ENCODE data around the gene MCF2L.

MCF2L gene

DNA sequence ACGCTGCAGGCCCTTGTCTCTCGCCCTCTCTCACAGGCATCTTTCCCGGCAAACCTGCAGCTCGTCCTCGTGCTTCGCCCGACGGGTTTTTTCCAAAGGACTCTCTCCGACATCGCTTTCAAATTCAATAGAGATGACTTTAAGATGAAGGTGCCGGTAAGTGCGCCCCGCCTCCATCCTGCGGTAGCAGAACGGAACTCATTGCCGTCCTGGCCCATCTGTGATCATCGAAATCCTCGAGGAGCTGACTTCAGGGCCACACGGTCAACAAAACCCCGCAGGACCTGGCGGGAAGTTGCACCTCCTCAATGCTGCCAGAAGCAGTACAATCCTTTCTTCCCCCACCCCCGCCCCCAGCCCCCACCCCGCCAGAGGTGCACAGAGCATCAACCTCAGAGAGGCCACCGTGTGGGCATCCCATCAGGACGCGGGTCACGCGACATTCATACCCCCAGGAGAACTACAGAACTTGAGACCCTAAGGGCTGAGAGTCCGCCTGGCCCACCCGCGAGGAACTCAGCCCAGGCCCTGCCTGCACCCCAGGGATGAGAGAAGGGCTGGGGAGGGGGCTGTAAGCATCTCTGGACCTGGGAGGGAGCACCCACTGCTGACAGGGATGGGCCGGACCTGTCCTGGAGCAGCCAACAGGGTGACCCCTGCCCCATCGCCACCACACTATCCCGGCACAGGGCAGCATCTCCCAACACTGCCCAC, 91.7 kb downstream of the MCF2L start:
- DNase-seq (ENCODE audit: low read depth in 3 of 3, low spot score in 1 of 3): no peak

DNA sequence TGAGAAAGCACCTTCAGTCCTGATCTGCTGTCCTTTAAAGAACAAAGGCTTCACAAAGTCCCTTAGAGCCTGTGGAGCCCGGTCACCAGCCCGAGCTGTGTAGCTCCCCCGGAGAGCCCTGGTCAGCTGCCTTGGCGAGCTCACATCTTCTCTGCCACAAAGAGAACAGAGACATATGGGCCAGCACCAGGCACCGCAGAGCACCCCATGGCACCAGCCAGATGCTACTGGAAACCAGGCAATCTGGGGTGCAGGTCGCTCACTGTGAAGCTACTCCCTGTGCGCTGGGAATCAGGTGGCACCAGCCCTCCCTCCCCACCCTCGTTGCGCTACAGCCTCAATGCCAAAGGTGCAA, 92.2 kb downstream of the MCF2L start:
- no peak for DNase-seq (ENCODE audit: low read depth in 3 of 3, low spot score in 1 of 3)

DNA sequence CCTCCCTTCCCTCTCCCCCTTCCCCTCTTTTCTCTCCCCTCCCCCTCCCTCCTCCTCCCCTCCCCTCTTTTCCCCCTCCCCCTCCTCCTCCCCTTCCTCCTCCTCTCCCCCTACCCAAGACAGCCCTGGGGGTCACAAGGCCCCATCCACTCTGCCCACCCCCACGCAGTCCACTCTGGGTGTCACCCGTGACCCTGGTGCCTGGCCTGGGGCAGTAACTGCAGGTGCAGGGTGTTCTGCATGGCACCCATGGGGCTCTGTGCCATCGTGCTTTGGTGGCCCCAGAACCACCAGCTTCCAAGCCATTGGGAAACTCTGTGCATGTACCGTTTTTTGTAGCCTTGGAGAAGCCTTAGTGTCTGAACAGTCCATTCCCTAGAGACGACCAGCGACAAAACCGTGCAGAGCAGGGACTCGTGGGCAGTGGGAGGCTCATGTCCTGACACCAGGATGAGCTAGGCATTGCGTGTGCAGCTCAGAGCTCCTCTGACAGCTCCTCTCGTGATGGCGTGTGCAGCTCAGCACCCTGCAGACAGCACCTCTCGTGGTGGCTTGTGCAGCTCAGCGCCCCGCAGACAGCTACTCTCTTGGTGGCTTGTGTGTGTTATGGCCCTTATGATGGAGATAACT, 92.9 kb downstream of the MCF2L start:
- no peak for DNase-seq (ENCODE audit: low read depth in 3 of 3, low spot score in 1 of 3)

DNA sequence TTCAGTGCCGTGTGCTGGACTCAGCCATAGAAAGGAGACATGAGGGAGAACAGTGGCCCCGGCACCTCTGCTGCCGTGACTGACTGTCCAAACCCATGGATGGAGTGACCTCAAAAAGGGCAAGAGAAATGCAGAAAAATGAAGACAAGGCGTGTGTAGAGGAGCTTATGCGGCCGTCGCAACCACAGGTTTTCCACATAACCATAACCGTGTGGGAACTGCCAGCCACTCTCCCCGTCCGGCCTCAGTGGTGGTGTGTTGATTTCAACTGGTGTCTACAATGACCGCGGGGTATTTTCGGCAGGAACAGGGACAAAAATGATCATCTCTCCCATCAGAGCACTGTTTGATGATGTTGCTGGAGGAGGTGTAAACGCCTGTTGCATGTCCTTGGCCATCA, 93.7 kb downstream of the MCF2L start:
- DNase-seq (ENCODE audit: low read depth in 3 of 3, low spot score in 1 of 3): no peak

DNA sequence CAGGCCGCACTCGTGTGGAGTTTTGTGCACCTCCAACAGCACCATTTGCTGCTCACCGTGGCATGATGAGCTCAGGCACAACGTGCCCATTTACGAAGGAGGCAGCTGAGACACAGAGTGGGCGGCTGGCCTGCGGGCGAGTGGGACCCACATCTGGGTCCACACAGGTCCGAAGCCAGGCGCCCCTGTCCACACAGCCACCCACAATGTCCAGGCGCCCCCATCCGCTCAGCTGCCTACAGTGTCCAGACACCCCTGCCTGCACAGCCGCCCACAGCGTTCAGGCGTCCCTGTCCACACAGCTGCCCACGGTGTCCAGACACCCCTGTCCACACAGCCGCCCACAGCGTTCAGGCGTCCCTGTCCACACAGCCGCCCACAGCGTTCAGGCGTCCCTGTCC, 94.1 kb downstream of the MCF2L start:
- DNase-seq (ENCODE audit: low read depth in 3 of 3, low spot score in 1 of 3): no peak

DNA sequence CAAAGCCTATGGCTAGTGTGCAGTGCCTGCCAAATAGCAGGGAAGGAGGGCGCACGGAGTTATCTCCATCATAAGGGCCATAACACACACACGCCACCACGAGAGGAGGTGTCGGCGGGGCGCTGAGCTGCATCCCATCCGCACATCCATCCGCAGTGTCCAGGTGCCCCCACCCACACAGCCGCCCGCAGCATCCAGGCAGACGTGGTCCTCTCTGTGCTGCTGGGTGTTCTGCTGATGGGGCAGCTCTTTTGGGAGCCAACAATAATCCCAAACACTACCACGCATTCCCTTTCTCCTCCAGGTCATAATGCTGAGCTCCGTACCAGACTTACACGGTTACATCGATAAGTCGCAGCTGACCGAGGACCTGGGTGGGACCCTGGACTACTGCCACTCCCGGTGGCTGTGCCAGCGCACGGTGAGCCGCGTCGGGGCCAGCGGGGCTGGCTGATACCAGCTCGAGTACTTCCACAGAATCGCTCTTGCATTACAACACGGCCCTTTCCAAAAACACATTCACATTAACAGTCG, 95.1 kb downstream of the MCF2L start:
- no peak for DNase-seq (ENCODE audit: low read depth in 3 of 3, low spot score in 1 of 3)

DNA sequence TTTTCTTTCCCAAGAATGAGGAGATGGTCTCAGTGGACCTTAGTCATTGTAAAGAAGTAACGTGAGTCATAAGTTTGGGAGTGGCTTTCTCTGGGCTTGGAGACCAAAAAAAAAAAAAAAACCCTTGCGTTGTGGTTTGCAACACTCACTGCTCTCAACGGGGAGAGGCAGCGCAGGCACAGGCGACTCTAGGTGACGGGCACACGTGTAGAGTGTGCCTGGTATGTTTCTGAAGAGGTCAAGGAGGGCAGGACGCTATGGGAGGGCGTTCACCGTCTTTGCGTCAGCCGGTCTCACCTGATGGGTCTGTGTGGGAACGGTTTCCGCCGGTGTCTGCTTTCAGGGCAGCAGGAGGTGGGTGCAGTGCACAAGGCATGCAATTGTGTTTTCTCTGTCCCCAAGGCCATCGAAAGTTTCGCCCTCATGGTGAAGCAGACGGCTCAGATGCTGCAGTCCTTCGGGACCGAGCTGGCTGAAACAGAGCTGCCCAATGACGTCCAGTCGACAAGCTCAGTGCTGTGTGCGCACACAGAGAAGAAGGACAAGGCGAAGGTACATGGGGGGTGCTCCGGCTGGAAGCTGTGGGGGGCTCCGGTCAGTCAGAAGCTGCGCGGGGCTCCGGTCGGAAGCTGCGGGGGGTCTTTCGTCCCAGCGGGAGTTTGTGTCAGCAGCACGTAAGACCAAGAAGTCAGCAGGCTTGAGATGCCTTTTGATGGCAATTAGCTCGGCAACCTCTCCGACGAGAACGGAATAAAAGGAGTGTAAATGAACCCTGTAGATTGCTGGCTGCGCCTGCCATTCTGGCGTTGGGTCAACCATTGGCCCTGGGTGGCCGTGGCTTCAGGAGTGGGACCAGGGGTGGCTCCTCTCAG, 95.8 kb downstream of the MCF2L start:
- DNase-seq (ENCODE audit: low read depth in 3 of 3, low spot score in 1 of 3): no peak

DNA sequence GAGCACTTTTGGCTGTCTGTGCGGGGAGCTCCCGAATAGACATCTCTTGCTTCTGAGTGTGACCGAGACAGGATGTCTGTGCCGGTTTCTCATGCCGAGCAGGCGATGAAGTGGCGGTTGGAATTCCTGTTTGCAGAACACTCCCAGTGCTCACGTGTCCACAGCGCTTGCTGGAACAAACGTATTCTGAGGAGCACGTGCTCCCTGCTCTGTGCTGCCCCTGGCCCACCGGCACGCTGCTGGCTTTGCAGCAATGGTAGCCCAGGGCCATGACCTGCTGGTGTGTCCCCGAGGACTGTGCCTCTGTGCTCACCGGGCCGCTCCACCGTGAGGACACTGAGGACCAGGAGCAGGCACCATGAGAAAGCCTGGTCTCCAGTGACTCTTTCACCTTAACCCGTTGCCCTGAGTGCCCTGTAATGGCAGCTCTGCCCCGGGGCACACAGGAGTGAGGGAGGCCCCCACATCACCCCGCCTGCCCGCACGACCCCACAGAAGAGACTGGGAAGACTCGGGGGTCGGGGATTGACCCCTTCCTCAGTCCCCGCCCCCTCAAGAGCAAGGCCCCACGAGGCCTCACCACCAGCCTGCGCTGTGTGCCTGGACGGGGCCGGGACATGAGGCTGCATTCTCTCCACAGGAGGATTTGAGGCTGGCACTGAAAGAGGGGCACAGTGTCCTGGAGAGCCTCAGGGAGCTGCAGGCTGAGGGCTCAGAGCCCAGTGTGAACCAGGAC, 96.6 kb downstream of the MCF2L start:
- DNase-seq (ENCODE audit: low read depth in 3 of 3, low spot score in 1 of 3): no peak

DNA sequence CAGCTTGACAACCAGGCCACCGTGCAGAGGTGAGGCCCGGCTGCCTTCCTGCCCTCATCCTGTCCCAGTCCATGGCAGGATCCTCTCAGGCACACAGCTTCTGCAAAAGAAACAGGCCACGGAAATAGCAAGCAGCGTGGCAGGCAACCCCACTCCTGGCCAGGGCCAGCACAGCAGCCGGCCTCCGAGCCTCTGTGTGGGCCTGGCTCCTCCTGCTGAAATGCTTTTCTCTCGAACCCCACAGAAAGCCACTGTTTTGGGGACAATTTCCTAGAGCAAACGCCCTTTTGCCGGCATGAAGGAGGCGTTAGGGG, 97.1 kb downstream of the MCF2L start:
- DNase-seq (ENCODE audit: low read depth in 3 of 3, low spot score in 1 of 3): no peak

DNA sequence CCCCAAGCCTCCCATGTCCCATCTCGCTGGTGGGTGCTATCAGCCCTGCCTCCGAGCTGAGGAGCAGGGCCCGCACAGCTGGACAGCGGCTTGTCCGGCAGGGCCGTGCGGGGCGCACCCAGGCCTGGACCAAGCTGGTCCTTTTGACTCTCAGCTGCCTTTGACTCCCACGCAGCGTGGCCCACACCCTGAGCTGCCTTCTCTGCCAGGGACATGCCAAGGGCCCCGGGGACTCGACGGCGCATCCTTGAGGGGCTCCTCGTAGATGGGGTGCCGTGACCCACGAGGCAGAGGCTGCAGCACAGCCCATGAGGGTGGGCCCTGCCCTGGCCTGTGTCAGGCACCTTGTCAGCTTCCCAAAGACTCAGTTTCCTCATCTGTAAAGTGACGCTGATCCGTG, 97.7 kb downstream of the MCF2L start:
- no peak for DNase-seq (ENCODE audit: low read depth in 3 of 3, low spot score in 1 of 3)

DNA sequence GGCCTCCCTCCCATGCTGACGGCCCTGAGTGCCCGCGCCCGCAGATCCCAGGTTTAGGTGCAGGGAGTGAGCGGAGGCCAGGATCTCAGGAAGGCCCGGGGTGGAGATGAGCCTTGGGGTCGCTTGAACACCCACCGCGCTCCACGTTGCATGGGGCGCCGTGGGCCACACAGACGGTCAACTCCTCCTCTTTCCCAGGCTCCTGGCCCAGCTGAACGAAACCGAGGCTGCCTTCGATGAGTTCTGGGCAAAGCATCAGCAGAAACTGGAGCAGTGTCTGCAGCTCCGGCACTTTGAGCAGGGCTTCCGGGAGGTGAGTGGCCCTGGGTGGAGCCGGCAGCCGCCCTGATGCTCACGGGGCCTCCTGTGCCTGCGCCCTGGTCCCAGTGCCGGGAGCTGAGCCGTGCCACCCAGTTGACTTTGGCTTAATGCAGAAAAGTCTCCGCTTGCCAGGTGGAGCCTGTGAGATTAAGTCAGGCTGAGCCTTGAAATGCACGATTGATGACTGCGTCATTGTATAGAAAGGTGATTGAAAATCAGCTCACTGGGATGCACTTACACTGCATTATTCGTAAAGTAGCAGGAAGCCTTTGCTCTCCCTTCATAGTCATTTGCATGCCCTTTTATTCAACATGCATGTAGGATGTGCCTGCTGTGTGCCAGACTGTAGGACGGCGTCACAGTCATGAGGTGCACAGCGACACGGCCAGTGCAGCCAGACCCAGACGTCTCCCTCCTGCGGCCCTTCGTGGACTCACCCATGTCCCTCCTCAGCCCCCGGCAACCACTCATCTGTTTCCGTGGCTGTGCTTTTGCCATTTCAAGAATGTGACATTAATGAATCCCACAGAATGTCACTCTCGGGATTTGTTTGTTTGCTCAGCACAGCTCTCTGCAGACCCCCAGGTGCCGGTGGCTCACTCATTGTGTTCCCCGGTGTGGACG, 101.1 kb downstream of the MCF2L start:
- DNase-seq (ENCODE audit: low read depth in 3 of 3, low spot score in 1 of 3): no peak

DNA sequence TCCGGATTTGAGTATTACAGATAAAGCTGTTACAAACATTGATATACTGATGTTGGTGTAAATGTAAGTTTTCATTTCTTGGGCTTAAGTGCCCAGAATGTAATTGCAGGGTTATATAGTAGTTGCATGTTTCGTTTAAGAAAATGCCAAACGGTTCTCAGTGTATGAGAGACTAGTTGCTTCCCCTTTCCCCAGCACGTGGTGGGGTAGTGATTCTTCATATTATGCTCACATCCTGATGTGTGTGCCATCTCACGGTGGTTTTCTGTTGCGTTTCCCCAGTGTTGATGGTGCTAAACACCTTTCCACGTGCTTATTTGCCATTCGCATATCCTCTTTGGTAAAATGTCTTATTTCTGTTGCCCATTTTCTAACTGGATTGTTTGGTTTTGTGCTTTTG, 101.8 kb downstream of the MCF2L start:
- DNase-seq (ENCODE audit: low read depth in 3 of 3, low spot score in 1 of 3): no peak

DNA sequence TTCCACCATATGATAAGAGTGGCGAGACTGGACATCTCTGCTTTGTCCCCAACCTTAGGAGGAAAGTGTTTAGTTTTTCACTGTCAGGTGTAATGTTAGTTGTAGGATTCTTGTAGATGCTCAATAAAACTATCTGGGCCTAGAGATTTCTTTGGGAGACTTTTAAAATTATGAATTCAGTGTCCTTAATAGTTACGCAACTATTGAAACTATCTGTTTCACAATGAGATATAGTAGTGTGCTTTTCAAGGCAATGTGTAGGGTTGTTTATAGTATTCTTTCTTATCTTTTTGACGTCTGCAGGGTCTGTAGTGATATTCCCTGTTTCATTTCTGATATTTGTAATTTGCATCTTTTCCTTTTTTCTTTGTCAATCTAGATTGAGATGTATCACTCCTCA, 103.4 kb downstream of the MCF2L start:
- DNase-seq (ENCODE audit: low read depth in 3 of 3, low spot score in 1 of 3): no peak

DNA sequence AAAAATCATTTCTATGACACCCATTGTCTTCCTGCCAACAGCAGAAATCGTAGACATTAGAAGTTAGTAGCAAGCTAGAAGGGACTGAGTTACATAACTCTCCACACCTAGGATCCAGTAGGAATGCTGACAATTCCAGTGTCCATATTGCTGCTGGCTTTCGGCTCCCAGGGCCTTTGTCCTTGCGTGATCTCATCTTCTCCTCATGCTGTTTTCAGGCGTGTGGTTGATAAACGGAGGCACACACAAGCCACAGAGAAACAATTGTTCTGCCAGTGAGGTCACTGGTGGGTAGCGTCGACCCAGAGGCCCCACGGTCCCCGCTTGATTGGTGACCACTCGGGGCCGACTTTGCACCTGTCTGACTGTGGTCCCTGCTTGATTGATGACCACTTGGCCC, 104.9 kb downstream of the MCF2L start:
- DNase-seq (ENCODE audit: low read depth in 3 of 3, low spot score in 1 of 3): no peak

DNA sequence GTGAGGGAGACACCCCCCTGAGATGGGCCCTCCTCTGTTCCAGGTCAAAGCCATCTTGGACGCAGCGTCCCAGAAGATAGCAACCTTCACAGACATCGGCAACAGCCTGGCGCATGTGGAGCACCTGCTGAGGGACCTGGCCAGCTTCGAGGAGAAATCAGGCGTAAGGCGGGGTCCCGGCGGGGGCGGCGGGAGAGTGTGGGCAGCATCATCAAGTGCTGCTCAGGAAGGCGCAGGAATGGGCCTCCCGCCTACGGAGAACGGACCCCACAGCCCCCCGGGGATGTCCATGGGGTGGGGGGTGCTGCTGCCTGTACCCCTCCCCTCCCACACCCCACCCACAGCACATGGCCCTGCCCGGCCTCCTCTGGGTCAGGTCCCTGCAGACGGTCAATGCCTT, 105.4 kb downstream of the MCF2L start:
- no peak for DNase-seq (ENCODE audit: low read depth in 3 of 3, low spot score in 1 of 3)

DNA sequence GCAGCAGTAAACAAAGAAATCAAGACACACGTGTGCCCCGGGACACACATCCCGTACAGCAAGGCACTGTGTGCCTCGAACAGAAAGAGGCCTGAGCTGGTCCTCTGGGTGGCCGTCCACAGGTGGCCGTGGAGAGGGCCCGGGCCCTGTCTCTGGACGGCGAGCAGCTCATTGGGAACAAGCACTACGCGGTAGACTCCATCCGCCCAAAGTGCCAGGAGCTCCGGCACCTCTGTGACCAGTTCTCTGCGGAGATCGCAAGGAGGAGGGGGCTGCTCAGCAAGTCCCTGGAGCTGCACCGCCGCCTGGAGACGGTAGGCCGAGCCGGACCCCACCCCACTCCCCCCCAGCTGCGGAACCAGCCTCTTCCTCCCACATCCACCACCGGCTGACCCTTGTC, 105.9 kb downstream of the MCF2L start:
- no peak for DNase-seq (ENCODE audit: low read depth in 3 of 3, low spot score in 1 of 3)

DNA sequence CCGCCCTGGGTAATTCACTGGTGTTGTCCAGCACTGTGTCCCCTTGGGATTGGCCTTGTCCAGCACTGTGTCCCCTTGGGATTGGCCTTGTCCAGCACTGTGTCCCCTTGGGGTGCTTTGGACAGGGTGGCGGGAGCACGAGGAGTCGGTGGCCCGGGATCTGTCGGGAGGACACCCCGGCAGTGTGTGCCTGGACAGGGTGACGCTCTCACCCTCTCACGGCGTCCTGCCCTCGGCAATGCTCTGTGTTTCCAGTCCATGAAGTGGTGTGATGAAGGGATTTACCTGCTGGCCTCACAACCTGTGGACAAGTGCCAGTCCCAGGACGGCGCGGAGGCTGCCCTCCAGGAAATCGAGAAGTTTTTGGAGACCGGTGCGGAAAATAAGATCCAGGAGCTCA, 106.7 kb downstream of the MCF2L start:
- no peak for DNase-seq (ENCODE audit: low read depth in 3 of 3, low spot score in 1 of 3)

DNA sequence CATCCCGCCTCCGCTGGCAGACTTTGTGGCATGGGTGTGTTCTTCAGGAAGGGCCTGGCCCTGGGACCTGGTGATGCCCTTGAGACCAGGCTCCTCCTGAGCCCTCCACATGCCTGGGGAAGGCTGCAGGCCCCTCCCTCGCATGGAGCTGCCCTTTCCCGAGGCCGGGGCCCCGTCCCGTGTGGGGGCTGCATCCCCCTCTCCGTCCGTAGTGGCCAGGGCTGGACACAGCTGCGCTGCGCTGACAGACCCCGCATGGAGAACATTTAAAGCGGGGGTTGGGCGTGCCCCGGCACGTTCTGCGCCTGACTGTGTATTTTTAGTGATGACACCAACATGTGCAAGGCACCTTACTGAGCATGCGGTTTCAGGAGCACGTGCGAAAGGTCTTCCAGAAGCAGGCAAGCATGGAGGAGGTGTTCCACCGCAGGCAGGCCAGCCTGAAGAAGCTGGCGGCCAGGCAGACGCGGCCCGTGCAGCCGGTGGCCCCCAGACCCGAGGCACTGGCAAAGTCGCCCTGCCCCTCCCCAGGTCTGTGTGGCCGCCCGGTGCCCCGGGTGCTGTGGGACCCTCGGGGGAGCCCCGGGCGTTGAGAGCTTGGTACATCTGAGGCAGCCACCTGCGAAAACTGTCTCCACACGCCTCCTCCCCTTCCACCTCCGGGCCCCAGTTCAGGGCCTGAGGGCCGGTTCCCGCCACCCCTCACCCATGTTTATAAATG, 107.8 kb downstream of the MCF2L start:
- DNase-seq (ENCODE audit: low read depth in 3 of 3, low spot score in 1 of 3): no peak

DNA sequence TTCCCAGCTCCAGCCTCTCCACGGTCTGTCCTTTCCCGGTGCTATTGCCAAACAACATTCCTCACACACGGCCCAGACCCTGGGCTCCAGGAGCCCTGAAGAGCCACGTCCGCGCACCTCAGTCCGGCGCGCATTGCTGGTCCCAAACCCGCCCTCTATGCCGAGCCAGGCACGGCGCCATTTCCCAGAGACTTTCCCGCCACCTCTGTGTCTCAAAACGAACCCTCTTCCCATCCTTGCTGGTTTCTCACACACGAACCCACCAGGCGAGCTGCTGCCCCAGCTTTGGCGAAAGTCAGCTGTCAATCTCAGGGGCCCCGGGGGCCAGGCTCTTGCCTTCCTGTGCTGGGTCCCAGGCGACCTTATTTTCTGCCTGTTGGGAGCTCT, 108.5 kb downstream of the MCF2L start:
- DNase-seq (ENCODE audit: low read depth in 3 of 3, low spot score in 1 of 3): no peak

All from stimulated activated CD4-positive, alpha-beta T cell treated with anti-CD3 and anti-CD28 coated beads, TNF-alpha, amount 100 ng/mL, for 1 hour (primary cell).